A673 (cell line): Measurements from ENCODE around the gene GLS. TPM values are rescaled to one million over a fixed set of nuclear protein-coding genes. Genes with fewer than 3 reads are reported as not detected.
A peak's percentile ranks its signal among the peaks of the same experiment; 100 is the strongest.
"Not testable (repeated sequence)": the region's sequence is repeated elsewhere in the genome, so short reads cannot be mapped to it uniquely, and the experiment has no call there.

Experiments used
- BruUV-seq: library from RNA; stranded (reverse); fragments of 400-500 nt; replicated peaks from 2 replicates; lab custom pipeline; 2021; lab: Mats Ljungman, UMichigan
- CTCF ChIA-PET: fragments of 300-600 bp; sonication (Branson Sonifier 250); formaldehyde crosslinking; loops from one replicate; lab custom pipeline; 2022; ENCODE audit warnings: antibody characterized with exemption; lab: Charles Lee
- POLR2A ChIA-PET: fragments of 300-600 bp; sonication (Branson Sonifier 250); formaldehyde crosslinking; loops from one replicate; lab custom pipeline; 2022; ENCODE audit warnings: antibody characterized with exemption; ENCODE audit not compliant: low non-redundant PET; lab: Charles Lee
- DNase-seq: peaks from one replicate; pipeline ENCODE4 v3.0.0-alpha.2; 2015; ENCODE audit warnings: low spot score
- H3K27ac ChIP-seq: fragments of 200-600 bp; sonication (generic); 2 replicates; pipeline ENCODE4 v1.5.1; 2016; ENCODE audit warnings: mixed run types, low read depth, mild to moderate bottlenecking, mixed read lengths, antibody characterized with exemption, low read length; ENCODE audit not compliant: poor library complexity, severe bottlenecking
- H3K27me3 ChIP-seq: fragments of 200-600 bp; sonication (generic); replicated peaks from 2 replicates; pipeline ENCODE4 v1.6.1; 2017; ENCODE audit warnings: mixed run types, low read depth, mild to moderate bottlenecking, mixed read lengths, antibody characterized with exemption, low read length; ENCODE audit not compliant: insufficient read depth, poor library complexity
- H3K36me3 ChIP-seq: fragments of 200-600 bp; sonication (generic); 2 replicates; pipeline ENCODE4 v1.6.1; 2016; ENCODE audit warnings: mixed run types, mild to moderate bottlenecking, mixed read lengths, antibody characterized with exemption, low read length; ENCODE audit not compliant: insufficient read depth, poor library complexity, severe bottlenecking
- H3K4me1 ChIP-seq: fragments of 200-600 bp; sonication (generic); 2 replicates; pipeline ENCODE4 v1.6.1; 2017; ENCODE audit warnings: mixed run types, mild to moderate bottlenecking, mixed read lengths, antibody characterized with exemption, low read length; ENCODE audit not compliant: insufficient read depth, poor library complexity, severe bottlenecking
- H3K4me3 ChIP-seq: fragments of 200-600 bp; sonication (generic); 2 replicates; pipeline ENCODE4 v1.5.1; 2016; ENCODE audit warnings: low read depth, mixed run types, mild to moderate bottlenecking, mixed read lengths, low read length; ENCODE audit not compliant: poor library complexity, severe bottlenecking
- H3K9me3 ChIP-seq: fragments of 200-600 bp; sonication (generic); 2 replicates; pipeline ENCODE4 v1.6.1; 2016; ENCODE audit warnings: mixed run types, low read depth, mild to moderate bottlenecking, mixed read lengths, antibody characterized with exemption, low read length; ENCODE audit not compliant: poor library complexity, severe bottlenecking
- EZH2 ChIP-seq: fragments of 200-600 bp; sonication (generic); IDR thresholded peaks from 2 replicates; pipeline ENCODE4 v1.6.1; 2017; ENCODE audit warnings: borderline replicate concordance, low read depth, mild to moderate bottlenecking, mixed read lengths, antibody characterized with exemption, low read length; ENCODE audit not compliant: poor library complexity, severe bottlenecking
- intact Hi-C: fragments of 100-400 bp; cut with micrococcal nuclease; formaldehyde crosslinking; loops from one replicate; pipeline ENCODE4 v1.10.0; 2022; ENCODE audit not compliant: unreplicated experiment
- total RNA-seq: library from RNA; stranded (reverse); gene quantifications from 2 replicates; pipeline ENCODE4 v1.2.3, GENCODE V29; 2021
- TF ChIP-seq, protein P1 (sequence below): fragments of 300-800, 200-600 bp; sonication (generic); conservative IDR thresholded peaks from 2 replicates; pipeline ENCODE4 v1.5.1; 2017; ENCODE audit warnings: low read depth, mild to moderate bottlenecking, antibody characterized with exemption, low read length, moderate library complexity, mixed read lengths

Gene GLS
- total RNA-seq, 1 experiment from 2014 or later = 116 TPM

DNA sequence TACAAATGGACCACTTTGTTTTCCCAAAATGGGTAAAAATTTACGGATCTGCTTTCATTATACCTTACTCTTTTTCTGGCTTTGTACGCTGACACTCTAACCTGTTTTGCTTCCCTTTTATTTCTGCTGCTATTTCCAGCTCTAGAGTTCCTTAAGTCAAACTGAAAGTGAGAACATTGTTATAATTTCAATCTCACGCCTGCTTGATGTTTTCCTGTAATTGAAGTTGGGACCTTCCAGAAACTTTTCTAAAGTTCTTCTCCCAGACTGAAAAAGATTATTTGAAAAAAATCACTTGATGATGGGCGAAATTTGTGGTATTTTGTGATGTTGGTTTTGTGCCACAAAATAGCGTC lies 1.8 kb downstream of the GLS start:
- no peaks in the 10 kb centered on the region for H3K27me3 ChIP-seq
- intact Hi-C loops = loop anchor here (5.0 kb wide), 1 partner anchor 100 kb away; no protein-coding TSS in a partner anchor
- peaks cover 32% of the 10 kb centered on the region for H3K4me1 ChIP-seq
- CTCF ChIA-PET = interaction anchor here (1.2 kb wide), 1 partner anchor 32 kb away, joined by 4 read pairs; no protein-coding TSS in a partner anchor
- POLR2A ChIA-PET = interaction anchor here (0.6 kb wide), 1 partner anchor 81 kb away, joined by 4 read pairs; no protein-coding TSS in a partner anchor
- DNase-seq = no peak
- no peak for TF ChIP-seq EZH2
- TF ChIP-seq, protein P1, sequence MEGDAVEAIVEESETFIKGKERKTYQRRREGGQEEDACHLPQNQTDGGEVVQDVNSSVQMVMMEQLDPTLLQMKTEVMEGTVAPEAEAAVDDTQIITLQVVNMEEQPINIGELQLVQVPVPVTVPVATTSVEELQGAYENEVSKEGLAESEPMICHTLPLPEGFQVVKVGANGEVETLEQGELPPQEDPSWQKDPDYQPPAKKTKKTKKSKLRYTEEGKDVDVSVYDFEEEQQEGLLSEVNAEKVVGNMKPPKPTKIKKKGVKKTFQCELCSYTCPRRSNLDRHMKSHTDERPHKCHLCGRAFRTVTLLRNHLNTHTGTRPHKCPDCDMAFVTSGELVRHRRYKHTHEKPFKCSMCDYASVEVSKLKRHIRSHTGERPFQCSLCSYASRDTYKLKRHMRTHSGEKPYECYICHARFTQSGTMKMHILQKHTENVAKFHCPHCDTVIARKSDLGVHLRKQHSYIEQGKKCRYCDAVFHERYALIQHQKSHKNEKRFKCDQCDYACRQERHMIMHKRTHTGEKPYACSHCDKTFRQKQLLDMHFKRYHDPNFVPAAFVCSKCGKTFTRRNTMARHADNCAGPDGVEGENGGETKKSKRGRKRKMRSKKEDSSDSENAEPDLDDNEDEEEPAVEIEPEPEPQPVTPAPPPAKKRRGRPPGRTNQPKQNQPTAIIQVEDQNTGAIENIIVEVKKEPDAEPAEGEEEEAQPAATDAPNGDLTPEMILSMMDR = no peak
- H3K27ac ChIP-seq = peak overlapping the region; percentile 85
- H3K4me3 ChIP-seq = peak overlapping the region; percentile 90
- H3K36me3 ChIP-seq = peaks cover 5% of the 10 kb centered on the region
- H3K9me3 ChIP-seq = no peaks in the 10 kb centered on the region
- no TSS peak for BruUV-seq

DNA sequence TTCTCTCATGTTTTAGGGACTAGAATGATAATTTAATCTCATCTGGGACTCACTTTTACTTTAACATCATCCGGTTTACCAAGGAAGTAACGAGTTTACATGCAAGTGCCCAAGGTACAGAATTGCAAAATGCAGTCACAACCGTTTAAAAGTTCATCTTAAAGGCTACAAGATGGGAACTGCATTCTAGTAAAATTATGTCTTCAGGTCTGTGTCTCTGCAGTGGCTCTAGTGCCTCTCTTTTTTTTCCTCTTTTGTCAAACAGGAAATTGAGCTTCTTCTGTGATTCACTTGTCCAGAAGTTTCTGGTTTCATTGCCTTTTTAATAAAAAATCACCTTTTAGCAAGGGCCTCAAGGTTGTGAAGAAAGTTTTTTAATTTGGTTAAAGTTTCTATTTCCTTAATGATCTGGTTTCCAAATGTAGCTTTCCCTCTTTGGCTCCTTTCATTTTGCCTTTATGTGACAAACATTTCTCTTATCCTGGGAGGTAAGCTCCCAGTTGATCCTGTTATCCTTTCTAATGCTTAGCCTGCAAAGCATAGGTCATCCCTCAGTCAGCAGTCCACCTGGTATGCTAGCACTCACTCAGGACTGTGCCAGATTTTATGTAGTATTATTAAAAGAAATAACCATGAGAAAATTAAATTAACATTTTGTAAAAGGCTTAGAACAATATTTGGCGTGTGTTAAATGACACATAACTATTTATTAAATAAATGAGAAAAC lies 2.4 kb downstream of the GLS start:
- POLR2A ChIA-PET = no interaction called here
- peak overlapping the region; percentile 85 for H3K27ac ChIP-seq

DNA sequence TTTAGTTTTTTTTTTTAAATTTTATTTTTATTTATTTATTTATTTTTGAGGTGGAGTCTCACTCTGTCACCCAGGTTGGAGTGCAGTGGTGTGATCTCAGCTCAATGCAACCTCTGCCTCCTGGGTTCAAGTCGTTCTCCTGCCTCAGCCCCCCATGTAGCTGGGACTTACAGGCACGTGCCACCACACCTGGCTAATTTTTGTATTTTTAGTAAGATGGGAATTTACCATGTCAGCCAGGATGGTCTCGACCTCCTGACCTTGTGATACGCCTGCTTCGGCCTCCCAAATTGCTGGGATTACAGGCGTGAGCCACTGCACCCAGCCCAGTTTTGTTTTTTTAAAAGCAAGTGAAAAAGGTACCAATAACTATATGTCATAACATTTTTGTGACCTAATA lies 5.2 kb downstream of the GLS start:
- BruUV-seq = not testable (repeated sequence)

More for the DNA sequence above, 2.4 kb downstream of the GLS start:
- no peaks in the 10 kb centered on the region for H3K9me3 ChIP-seq
- intact Hi-C loops = loop anchor here (5.0 kb wide), 1 partner anchor 101 kb away; no protein-coding TSS in a partner anchor
- TF ChIP-seq EZH2 = no peak
- TF ChIP-seq, protein P1 = no peak
- no peak for DNase-seq
- no TSS peak for BruUV-seq
- CTCF ChIA-PET = no interaction called here
- H3K36me3 ChIP-seq = peaks cover 5% of the 10 kb centered on the region
- H3K27me3 ChIP-seq = no peaks in the 10 kb centered on the region
- peak overlapping the region; percentile 90 for H3K4me3 ChIP-seq
- peaks cover 38% of the 10 kb centered on the region for H3K4me1 ChIP-seq

More for the DNA sequence above, 5.2 kb downstream of the GLS start:
- DNase-seq, H3K4me3 ChIP-seq, CTCF ChIA-PET, H3K27me3 ChIP-seq, H3K36me3 ChIP-seq, H3K9me3 ChIP-seq, H3K27ac ChIP-seq, POLR2A ChIA-PET, intact Hi-C loops: not testable (repeated sequence)
- peaks cover 39% of the 10 kb centered on the region for H3K4me1 ChIP-seq
